NT2/D1 (cell line): ENCODE measurements around the gene UNC5C.

Experiments used
- SUZ12 ChIP-seq: IDR thresholded peaks from 2 replicates; pipeline ENCODE4 v1.6.1; 2011; ENCODE audit not compliant: insufficient read length, insufficient read depth; ENCODE audit errors: extremely low read depth
- YY1 ChIP-seq: IDR thresholded peaks from 2 replicates; pipeline ENCODE4 v1.6.1; 2011; ENCODE audit not compliant: insufficient read length, insufficient read depth
- ZNF274 ChIP-seq: IDR thresholded peaks from 2 replicates; pipeline ENCODE4 v1.6.1; 2011; ENCODE audit warnings: mild to moderate bottlenecking, low read depth, low read length

DNA sequence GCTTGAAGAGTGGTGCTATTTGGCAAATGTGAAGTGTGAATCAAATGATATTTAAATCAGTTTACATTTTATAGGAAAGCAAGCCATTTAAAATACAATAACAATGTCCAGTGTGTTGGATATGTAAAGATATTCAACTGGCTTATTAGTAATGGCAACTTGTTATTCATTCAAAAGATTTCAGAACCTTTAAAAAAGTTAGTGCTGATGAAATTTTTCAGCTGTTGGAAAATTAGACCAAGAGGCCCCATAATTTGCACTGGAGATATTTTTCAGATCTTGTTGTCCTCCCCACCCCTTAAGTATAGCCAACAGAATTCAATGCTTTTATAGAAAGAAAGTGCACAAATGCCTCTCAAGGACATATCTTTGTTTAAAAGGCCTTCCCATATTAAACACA is 54.6 kb downstream of the UNC5C start:
- no peak for TF ChIP-seq SUZ12
- TF ChIP-seq ZNF274: no peak
- no peak for TF ChIP-seq YY1
